Lower lobe of right lung (tissue), 2 donors: ENCODE measurements around the gene TOR1A. TPM values are rescaled to one million over a fixed set of nuclear protein-coding genes. Genes with fewer than 3 reads are reported as not detected.
"Not testable (repeated sequence)": the region's sequence is repeated elsewhere in the genome, so short reads cannot be mapped to it uniquely, and the experiment has no call there.

Source experiments
- ATAC-seq, 2 donors: fragments of 200-7000 bp; cut with Tn5 transposase; one replicate each; pipeline ENCODE4 v1.9.1; 2020 to 2022; ENCODE audit warnings: mild to moderate bottlenecking in 2 of 2, moderate library complexity in 2 of 2
- DNase-seq: peaks from one replicate; pipeline ENCODE4 v3.0.0-alpha.2; 2020
- H3K27ac ChIP-seq: fragments of 200-600 bp; one replicate; pipeline ENCODE4 v1.8.0; 2022
- H3K27me3 ChIP-seq: fragments of 200-600 bp; one replicate; pipeline ENCODE4 v1.8.0; 2022; ENCODE audit warnings: low read depth
- H3K36me3 ChIP-seq: fragments of 200-600 bp; one replicate; pipeline ENCODE4 v1.8.0; 2022; ENCODE audit warnings: mild to moderate bottlenecking
- H3K4me1 ChIP-seq: fragments of 200-600 bp; one replicate; pipeline ENCODE4 v1.8.0; 2022
- H3K4me3 ChIP-seq: fragments of 200-600 bp; one replicate; pipeline ENCODE4 v1.8.0; 2022; ENCODE audit warnings: mild to moderate bottlenecking
- H3K9me3 ChIP-seq: fragments of 200-600 bp; one replicate; pipeline ENCODE4 v1.8.0; 2022
- CTCF ChIP-seq: fragments of 200-600 bp; IDR thresholded peaks from one replicate; pipeline ENCODE4 v1.8.0; 2022; ENCODE audit warnings: antibody characterized with exemption, mild to moderate bottlenecking
- intact Hi-C: fragments of 100-400 bp; cut with DNase I; formaldehyde crosslinking; loops from one replicate; pipeline ENCODE4 v1.11.0; 2022
- total RNA-seq: library from RNA; stranded (reverse); fragmentation: NEBNext Ultra II Directional; extraction: Animal tissue kit (Norgen Biotek cat#: 25700); gene quantifications from one replicate; pipeline ENCODE4 v1.2.1, GENCODE V29; 2021
- donor health status: DM: no; HTN: yes; CAD: no; lungs with severe emphysema.

TOR1A gene
- total RNA-seq, 1 donor from 2014 or later = 34.6 TPM

- Histone ChIP-seq H3K27me3 (no peaks in the 10 kb centered on the region), H3K36me3 (peaks cover 17% of the 10 kb centered on the region), H3K9me3 (no peaks in the 10 kb centered on the region), H3K4me3 (peak within 1 kb of the TSS; percentile 86), H3K4me1 (peaks cover 17% of the 10 kb centered on the region), H3K27ac (peak within 1 kb of the TSS; percentile 84)
- TF ChIP-seq CTCF = no peak
- intact Hi-C loops = no loop called here
- peak; percentile 98 to 99 for ATAC-seq
- DNase-seq = peak; percentile 95
These were observed 20.9 kb downstream of the TOR1A start, which contains the start of gene TOR1B for GRCh38 chr9:129802833-129803675. TSS of gene TOR1B (plus strand) at chr9:129803184. CDS start at chr9:129803213, 29 bp downstream.

GRCh38 chr9:129801504-129801903, 22.4 kb downstream of the TOR1A start:
- ATAC-seq (no peak), DNase-seq (no peak)
- H3K4me1 ChIP-seq = peaks cover 17% of the 10 kb centered on the region
- H3K27ac ChIP-seq = no peak overlapping the region
- H3K4me3 ChIP-seq = no peak overlapping the region
- intact Hi-C loops = no loop called here
- no peaks in the 10 kb centered on the region for H3K9me3 ChIP-seq
- no peak for TF ChIP-seq CTCF
- no peaks in the 10 kb centered on the region for H3K27me3 ChIP-seq
- H3K36me3 ChIP-seq = peaks cover 1% of the 10 kb centered on the region

- Histone ChIP-seq H3K36me3 (no peaks in the 10 kb centered on the region), H3K4me1 (peaks cover 4% of the 10 kb centered on the region), H3K27ac (no peak overlapping the region), H3K27me3 (no peaks in the 10 kb centered on the region), H3K9me3 (no peaks in the 10 kb centered on the region), H3K4me3 (no peak overlapping the region)
- ATAC-seq (no peak), DNase-seq (no peak)
- intact Hi-C loops = no loop called here
- TF ChIP-seq CTCF = no peak
These were observed 25.0 kb downstream of the TOR1A start for GRCh38 chr9:129798973-129799372.

GRCh38 chr9:129796029-129796428, 27.9 kb downstream of the TOR1A start:
- intact Hi-C loops, H3K36me3 ChIP-seq, H3K27ac ChIP-seq, H3K4me1 ChIP-seq, H3K27me3 ChIP-seq, ATAC-seq, H3K4me3 ChIP-seq, DNase-seq, H3K9me3 ChIP-seq: not testable (repeated sequence)

- Histone ChIP-seq H3K36me3 (no peaks in the 10 kb centered on the region), H3K9me3 (no peaks in the 10 kb centered on the region), H3K4me1 (no peaks in the 10 kb centered on the region), H3K4me3 (no peak overlapping the region), H3K27me3 (no peaks in the 10 kb centered on the region), H3K27ac (no peak overlapping the region)
- intact Hi-C loops = no loop called here
- TF ChIP-seq CTCF = no peak
- ATAC-seq (no peak), DNase-seq (no peak)
These were observed 29.4 kb downstream of the TOR1A start for GRCh38 chr9:129794549-129794948.

- no peaks in the 10 kb centered on the region for H3K36me3 ChIP-seq
- no peaks in the 10 kb centered on the region for H3K4me1 ChIP-seq
- DNase-seq (no peak), ATAC-seq (no peak)
- intact Hi-C loops = no loop called here
- peaks cover 16% of the 10 kb centered on the region for H3K27me3 ChIP-seq
- H3K4me3 ChIP-seq = no peak overlapping the region
- no peaks in the 10 kb centered on the region for H3K9me3 ChIP-seq
- no peak for TF ChIP-seq CTCF
- no peak overlapping the region for H3K27ac ChIP-seq
These were observed 37.5 kb downstream of the TOR1A start for GRCh38 chr9:129786481-129786880.
